Stimulated activated CD8-positive, alpha-beta memory T cell treated with anti-CD3 and anti-CD28 coated beads, Interleukin-2, amount 100 ng/mL, for 1 hour (primary cell): ENCODE data around the gene CRADD.

Experiments
- DNase-seq, 2 donors: peaks; one replicate each; pipeline ENCODE4 v3.0.0-alpha.2; 2020; ENCODE audit warnings: low read depth in 2 of 2

The CRADD gene

DNA sequence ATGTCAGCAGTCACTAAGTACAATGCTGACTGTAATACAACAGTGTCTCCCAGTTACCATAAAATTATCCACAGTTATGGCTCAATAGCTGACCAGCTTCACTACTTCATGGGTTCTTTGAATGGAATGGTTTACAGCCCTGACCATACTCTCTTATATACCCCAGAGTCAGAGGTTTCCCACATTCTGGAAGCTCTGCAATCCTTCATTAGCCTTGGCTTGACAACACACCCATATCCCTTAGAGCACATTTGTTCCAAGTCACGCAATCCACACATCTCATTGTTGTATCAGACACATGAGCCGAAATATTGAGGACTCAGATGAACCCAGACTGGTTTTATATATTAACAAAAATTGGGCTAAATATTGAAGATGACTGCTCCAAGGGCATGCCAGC lies 261.8 kb downstream of the CRADD start:
- DNase-seq = no peak

DNA sequence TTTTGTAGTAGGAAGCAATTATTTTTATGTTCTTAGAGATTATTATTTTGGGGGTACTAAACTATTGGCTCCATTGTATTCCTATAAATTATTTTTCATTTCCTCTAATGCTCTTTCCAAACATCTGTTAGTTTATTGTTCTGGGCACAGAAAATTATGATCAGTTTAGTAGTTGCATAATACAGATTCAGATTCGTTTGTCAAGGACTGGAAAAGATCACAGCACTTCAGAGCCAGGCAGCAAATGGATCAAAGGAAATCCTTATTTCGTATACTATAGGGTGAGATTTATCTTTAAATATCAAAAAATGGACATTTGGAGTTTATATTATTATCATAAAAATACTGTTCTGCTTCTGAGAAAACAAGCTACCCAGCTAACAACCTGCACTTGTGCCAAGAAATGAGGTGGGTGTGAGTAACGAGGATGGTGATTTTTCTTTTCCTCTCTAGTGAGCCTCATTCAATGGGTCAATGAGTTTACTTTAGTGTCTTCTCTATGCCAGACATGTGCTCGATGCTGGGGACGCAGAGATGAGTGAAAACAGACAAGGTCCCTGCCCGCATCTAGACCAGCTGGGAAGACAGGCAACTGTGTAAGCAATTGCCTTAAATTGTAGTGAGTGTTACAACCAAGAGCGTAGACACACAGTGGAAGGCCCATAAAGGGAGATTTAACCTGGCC lies 262.6 kb downstream of the CRADD start:
- DNase-seq = no peak

DNA sequence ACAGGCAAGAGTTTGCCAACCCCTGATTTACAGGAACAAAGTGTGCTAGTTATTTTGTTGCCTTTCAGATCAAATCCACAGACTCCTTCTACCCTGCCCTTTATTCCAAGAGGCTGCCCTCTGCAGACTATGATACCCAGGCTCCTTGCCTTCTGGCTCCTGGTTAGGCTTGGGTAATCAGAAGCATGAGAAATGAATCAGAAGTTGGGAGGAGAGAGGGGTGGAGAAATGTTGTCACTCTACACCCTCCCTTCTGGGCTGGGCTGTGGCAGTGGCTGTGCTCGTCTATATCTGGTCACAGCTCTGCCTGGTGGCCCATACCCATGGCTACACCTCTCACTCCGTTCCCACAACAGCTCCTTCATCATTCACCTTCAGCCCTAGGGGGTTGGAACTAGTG lies 266.6 kb downstream of the CRADD start:
- no peak for DNase-seq

DNA sequence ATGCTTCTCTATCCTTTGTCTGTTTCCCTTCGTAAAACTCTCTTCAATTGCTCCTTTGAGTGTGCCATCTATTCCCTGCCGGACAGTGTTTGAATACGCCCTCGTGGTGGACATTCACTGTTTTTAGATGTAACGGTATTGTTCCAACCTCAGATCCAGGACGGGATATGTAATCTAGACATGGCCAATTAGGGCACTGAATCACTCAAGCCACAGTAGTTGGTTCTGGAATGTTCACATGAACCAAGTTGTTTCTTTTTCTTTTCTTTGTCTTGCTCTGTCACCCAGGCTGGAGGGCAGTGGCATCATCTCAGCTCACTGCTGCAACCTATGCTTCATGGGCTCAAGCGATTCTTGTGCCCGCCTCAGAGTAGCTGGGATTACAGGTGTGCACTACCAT lies 267.0 kb downstream of the CRADD start:
- DNase-seq = no peak
